ENCODE results near the gene OR10H3.

Gene OR10H3, protein sequence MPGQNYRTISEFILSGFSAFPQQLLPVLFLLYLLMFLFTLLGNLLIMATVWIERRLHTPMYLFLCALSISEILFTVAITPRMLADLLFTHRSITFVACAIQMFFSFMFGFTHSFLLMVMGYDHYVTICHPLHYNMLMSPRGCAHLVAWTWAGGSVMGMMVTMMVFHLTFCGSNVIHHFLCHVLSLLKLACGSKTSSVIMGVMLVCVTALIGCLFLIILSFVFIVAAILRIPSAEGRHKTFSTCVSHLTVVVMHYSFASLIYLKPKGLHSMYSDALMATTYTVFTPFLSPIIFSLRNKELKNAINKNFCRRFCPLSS

DNA sequence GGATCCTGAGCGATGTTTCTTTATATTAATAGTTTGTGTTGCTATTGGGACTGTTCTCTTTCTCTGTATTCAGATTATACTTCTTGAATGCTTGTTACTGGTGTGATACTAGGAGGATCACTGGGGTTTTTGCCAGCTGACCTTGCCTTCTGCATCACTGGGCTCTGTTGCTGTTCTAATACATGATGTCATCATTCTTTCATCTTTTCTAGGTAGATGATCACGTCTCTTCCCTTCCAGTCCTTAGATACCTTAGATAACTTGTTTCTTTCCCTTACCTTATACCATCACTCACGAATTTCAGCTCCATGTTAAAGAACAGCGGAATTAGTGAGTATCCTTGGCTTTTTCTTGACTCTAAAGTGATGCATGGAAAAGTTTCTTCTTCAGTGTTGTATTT, at the start of gene OR10H3:
Gene OR10H3, plus strand, starts transcription at position 264 of the 400 bp plus-strand sequence. CDS start 3,408 bp downstream, outside the sequence.
- Histone ChIP-seq H3K9me2 (replicated peaks; ENCODE audit: insufficient read depth, low read length) (no peaks in the 10 kb centered on the region), H3K27ac (ENCODE audit: low read depth, low read length) (no peak within 1 kb of the TSS), H2AFZ (ENCODE audit: low read depth, low read length, severe bottlenecking) (no peak within 1 kb of the TSS), H3K9me3 (ENCODE audit: insufficient read depth, low read length) (no peaks in the 10 kb centered on the region), H3K4me2 (ENCODE audit: low read depth, low read length, poor library complexity, severe bottlenecking) (no peak within 1 kb of the TSS), H3K9ac (ENCODE audit: low read length) (no peak within 1 kb of the TSS), H3K4me3 (ENCODE audit: insufficient read depth, low read length, poor library complexity, severe bottlenecking) (no peak within 1 kb of the TSS), H3K36me3 (ENCODE audit: low read length) (no peaks in the 10 kb centered on the region), H4K20me1 (ENCODE audit: low read depth, low read length) (no peaks in the 10 kb centered on the region), H3K27me3 (ENCODE audit: low read length) (no peaks in the 10 kb centered on the region; the same call in 1 of the 2 replicates), H3K79me2 (ENCODE audit: insufficient read depth, low read length) (no peaks in the 10 kb centered on the region), H3F3A (ENCODE audit: insufficient read depth) (no peaks in the 10 kb centered on the region)
- TF ChIP-seq, protein P1, sequence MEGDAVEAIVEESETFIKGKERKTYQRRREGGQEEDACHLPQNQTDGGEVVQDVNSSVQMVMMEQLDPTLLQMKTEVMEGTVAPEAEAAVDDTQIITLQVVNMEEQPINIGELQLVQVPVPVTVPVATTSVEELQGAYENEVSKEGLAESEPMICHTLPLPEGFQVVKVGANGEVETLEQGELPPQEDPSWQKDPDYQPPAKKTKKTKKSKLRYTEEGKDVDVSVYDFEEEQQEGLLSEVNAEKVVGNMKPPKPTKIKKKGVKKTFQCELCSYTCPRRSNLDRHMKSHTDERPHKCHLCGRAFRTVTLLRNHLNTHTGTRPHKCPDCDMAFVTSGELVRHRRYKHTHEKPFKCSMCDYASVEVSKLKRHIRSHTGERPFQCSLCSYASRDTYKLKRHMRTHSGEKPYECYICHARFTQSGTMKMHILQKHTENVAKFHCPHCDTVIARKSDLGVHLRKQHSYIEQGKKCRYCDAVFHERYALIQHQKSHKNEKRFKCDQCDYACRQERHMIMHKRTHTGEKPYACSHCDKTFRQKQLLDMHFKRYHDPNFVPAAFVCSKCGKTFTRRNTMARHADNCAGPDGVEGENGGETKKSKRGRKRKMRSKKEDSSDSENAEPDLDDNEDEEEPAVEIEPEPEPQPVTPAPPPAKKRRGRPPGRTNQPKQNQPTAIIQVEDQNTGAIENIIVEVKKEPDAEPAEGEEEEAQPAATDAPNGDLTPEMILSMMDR (IDR thresholded peaks at IDR 0.05; ENCODE audit: insufficient read depth, low read length, poor library complexity, severe bottlenecking), result no peak
- no peak for TF ChIP-seq EZH2phosphoT487 (conservative IDR thresholded peaks at IDR 0.05; ENCODE audit: low read length)

DNA sequence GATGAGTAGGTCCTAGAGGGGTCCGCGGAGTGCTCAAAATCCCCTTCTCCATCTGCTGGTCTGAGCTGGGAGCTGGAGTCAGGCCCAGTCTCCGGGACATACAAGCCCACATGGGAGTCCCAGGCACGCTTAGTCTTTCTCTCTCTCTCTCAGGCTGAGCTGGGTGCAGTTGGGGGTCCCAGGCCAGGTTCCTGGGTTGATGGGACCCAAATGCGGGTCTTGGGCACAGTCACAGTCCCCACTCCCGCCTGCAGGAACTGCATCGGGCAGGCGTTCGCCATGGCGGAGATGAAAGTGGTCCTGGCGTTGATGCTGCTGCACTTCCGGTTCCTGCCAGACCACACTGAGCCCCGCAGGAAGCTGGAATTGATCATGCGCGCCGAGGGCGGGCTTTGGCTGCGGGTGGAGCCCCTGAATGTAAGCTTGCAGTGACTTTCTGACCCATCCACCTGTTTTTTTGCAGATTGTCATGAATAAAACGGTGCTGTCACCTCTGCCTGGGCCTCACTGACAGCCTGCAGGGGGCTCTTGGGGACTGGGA, 41.1 kb upstream of the OR10H3 start:
- no peaks in the 10 kb centered on the region for H3K27me3 ChIP-seq (ENCODE audit: low read length)
- no peaks in the 10 kb centered on the region for H3K9me3 ChIP-seq (ENCODE audit: insufficient read depth, low read length)
- H3K27ac ChIP-seq (ENCODE audit: low read depth, low read length), result no peak overlapping the region
- no peak for TF ChIP-seq EZH2phosphoT487 (conservative IDR thresholded peaks at IDR 0.05; ENCODE audit: low read length)
- TF ChIP-seq, protein P1 (IDR thresholded peaks at IDR 0.05; ENCODE audit: insufficient read depth, low read length, poor library complexity, severe bottlenecking), result no peak
- no peak overlapping the region for H3K4me3 ChIP-seq (ENCODE audit: insufficient read depth, low read length, poor library complexity, severe bottlenecking)
- no peaks in the 10 kb centered on the region for H3K36me3 ChIP-seq (ENCODE audit: low read length)
- H4K20me1 ChIP-seq (ENCODE audit: low read depth, low read length), result no peaks in the 10 kb centered on the region
- H3K9ac ChIP-seq (ENCODE audit: low read length), result no peak overlapping the region
- no peak overlapping the region for H2AFZ ChIP-seq (ENCODE audit: low read depth, low read length, severe bottlenecking)
- H3K79me2 ChIP-seq (ENCODE audit: insufficient read depth, low read length), result no peaks in the 10 kb centered on the region
- H3K9me2 ChIP-seq (replicated peaks; ENCODE audit: insufficient read depth, low read length), result no peaks in the 10 kb centered on the region
- H3K4me2 ChIP-seq (ENCODE audit: low read depth, low read length, poor library complexity, severe bottlenecking), result no peak overlapping the region
- H3F3A ChIP-seq (ENCODE audit: insufficient read depth), result no peaks in the 10 kb centered on the region

DNA sequence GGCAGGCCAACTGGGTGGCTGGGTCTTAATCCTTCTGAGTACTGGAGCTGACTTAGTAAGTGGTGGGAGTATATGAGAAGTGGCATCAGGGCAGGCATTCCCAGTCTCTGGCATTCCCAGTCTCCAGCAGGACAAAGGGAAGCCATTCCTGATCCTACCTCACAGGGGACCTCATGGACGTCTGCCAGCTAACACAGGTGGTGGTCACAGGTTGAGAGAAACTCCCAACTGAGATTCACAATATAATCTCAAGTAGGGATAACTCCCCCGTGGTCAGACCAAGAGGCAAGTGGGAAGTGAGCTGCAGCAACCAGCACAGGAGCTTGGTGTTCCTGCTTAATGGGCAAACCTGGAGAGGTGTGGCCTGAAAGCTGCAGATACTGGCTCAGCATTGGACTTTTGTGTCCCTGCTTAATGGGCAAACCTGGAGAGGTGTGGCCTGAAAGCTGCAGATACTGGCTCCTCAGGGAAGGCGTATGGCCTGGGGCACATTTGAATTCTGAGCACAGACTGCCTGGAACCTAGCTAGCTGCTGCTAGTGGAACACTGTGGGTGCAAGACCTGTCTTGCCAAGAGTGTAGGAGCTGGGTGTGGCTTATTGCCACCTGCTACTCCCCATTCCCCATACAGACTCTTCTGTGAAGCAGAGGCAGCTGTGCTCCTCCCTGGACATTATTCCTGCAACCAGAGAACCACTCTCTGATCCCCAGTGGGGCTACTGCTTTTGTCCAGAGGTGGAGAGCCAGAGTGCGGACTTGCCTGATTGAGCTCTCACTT, 35.8 kb upstream of the OR10H3 start:
- no peak overlapping the region for H3K4me3 ChIP-seq (ENCODE audit: insufficient read depth, low read length, poor library complexity, severe bottlenecking)
- H3K4me2 ChIP-seq (ENCODE audit: low read depth, low read length, poor library complexity, severe bottlenecking), result no peak overlapping the region
- no peaks in the 10 kb centered on the region for H3K9me2 ChIP-seq (replicated peaks; ENCODE audit: insufficient read depth, low read length)
- no peak overlapping the region for H3K27ac ChIP-seq (ENCODE audit: low read depth, low read length)
- H3K9me3 ChIP-seq (ENCODE audit: insufficient read depth, low read length), result no peaks in the 10 kb centered on the region
- H3K27me3 ChIP-seq (ENCODE audit: low read length), result no peaks in the 10 kb centered on the region
- no peak overlapping the region for H2AFZ ChIP-seq (ENCODE audit: low read depth, low read length, severe bottlenecking)
- no peaks in the 10 kb centered on the region for H3K36me3 ChIP-seq (ENCODE audit: low read length)
- H4K20me1 ChIP-seq (ENCODE audit: low read depth, low read length), result no peaks in the 10 kb centered on the region
- H3F3A ChIP-seq (ENCODE audit: insufficient read depth), result no peaks in the 10 kb centered on the region
- no peak overlapping the region for H3K9ac ChIP-seq (ENCODE audit: low read length)
- TF ChIP-seq EZH2phosphoT487 (conservative IDR thresholded peaks at IDR 0.05; ENCODE audit: low read length), result no peak
- TF ChIP-seq, protein P1 (IDR thresholded peaks at IDR 0.05; ENCODE audit: insufficient read depth, low read length, poor library complexity, severe bottlenecking), result no peak
- no peaks in the 10 kb centered on the region for H3K79me2 ChIP-seq (ENCODE audit: insufficient read depth, low read length)
